Glutamatergic neuron (in vitro differentiated cells): Measurements from ENCODE around the gene RTN3. TPM values are rescaled to one million over a fixed set of nuclear protein-coding genes. Genes with fewer than 3 reads are reported as not detected.

Experiments used
- DNase-seq: peaks from one replicate; pipeline ENCODE4 v3.0.0; 2022
- H3K27ac Mint-ChIP-seq: one replicate; pipeline ENCODE4 v1.8.0; 2020; ENCODE audit warnings: mild to moderate bottlenecking, mixed read lengths, inconsistent platforms; ENCODE audit not compliant: unreplicated experiment
- H3K27me3 Mint-ChIP-seq: one replicate; pipeline ENCODE4 v1.8.0; 2020; ENCODE audit warnings: mild to moderate bottlenecking, moderate library complexity, mixed read lengths, inconsistent platforms; ENCODE audit not compliant: unreplicated experiment
- H3K36me3 Mint-ChIP-seq: one replicate; pipeline ENCODE4 v1.8.0; 2020; ENCODE audit warnings: mild to moderate bottlenecking, mixed read lengths, inconsistent platforms; ENCODE audit not compliant: unreplicated experiment
- H3K4me1 Mint-ChIP-seq: one replicate; pipeline ENCODE4 v1.8.0; 2020; ENCODE audit warnings: mild to moderate bottlenecking, low read depth, mixed read lengths, inconsistent platforms; ENCODE audit not compliant: unreplicated experiment
- H3K4me3 Mint-ChIP-seq: one replicate; pipeline ENCODE4 v1.8.0; 2020; ENCODE audit warnings: mild to moderate bottlenecking, mixed read lengths, inconsistent platforms; ENCODE audit not compliant: unreplicated experiment
- H3K9me3 Mint-ChIP-seq: one replicate; pipeline ENCODE4 v1.8.0; 2020; ENCODE audit warnings: mild to moderate bottlenecking, moderate library complexity, mixed read lengths, inconsistent platforms; ENCODE audit not compliant: unreplicated experiment
- total RNA-seq: library from RNA; stranded (reverse); fragmentation: NEBNext Ultra II Directional; extraction: Animal tissue kit (Norgen Biotek cat#: 25700); gene quantifications from one replicate; pipeline ENCODE4 v1.2.1, GENCODE V29; 2021; ENCODE audit not compliant: unreplicated experiment
- TF ChIP-seq, protein P1 (sequence below): fragments of 200-600 bp; sonication (generic); IDR thresholded peaks from one replicate; pipeline ENCODE4 v1.5.0; 2021; ENCODE audit not compliant: partially characterized antibody, unreplicated experiment

Gene RTN3
- total RNA-seq, 1 donor from 2014 or later: 338 TPM

GRCh38 chr11:63762654-63763495 is 81.6 kb downstream of the RTN3 start:
- Mint-ChIP-seq H3K36me3 (peaks cover 4% of the 10 kb centered on the region), H3K4me1 (peaks cover 19% of the 10 kb centered on the region), H3K27ac (peak overlapping the region; percentile 91), H3K9me3 (peaks cover 50% of the 10 kb centered on the region), H3K4me3 (peak overlapping the region; percentile 94), H3K27me3 (peaks cover 45% of the 10 kb centered on the region)
- TF ChIP-seq, protein P1, sequence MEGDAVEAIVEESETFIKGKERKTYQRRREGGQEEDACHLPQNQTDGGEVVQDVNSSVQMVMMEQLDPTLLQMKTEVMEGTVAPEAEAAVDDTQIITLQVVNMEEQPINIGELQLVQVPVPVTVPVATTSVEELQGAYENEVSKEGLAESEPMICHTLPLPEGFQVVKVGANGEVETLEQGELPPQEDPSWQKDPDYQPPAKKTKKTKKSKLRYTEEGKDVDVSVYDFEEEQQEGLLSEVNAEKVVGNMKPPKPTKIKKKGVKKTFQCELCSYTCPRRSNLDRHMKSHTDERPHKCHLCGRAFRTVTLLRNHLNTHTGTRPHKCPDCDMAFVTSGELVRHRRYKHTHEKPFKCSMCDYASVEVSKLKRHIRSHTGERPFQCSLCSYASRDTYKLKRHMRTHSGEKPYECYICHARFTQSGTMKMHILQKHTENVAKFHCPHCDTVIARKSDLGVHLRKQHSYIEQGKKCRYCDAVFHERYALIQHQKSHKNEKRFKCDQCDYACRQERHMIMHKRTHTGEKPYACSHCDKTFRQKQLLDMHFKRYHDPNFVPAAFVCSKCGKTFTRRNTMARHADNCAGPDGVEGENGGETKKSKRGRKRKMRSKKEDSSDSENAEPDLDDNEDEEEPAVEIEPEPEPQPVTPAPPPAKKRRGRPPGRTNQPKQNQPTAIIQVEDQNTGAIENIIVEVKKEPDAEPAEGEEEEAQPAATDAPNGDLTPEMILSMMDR: peak; percentile 40
- DNase-seq: peak; percentile 66

DNA sequence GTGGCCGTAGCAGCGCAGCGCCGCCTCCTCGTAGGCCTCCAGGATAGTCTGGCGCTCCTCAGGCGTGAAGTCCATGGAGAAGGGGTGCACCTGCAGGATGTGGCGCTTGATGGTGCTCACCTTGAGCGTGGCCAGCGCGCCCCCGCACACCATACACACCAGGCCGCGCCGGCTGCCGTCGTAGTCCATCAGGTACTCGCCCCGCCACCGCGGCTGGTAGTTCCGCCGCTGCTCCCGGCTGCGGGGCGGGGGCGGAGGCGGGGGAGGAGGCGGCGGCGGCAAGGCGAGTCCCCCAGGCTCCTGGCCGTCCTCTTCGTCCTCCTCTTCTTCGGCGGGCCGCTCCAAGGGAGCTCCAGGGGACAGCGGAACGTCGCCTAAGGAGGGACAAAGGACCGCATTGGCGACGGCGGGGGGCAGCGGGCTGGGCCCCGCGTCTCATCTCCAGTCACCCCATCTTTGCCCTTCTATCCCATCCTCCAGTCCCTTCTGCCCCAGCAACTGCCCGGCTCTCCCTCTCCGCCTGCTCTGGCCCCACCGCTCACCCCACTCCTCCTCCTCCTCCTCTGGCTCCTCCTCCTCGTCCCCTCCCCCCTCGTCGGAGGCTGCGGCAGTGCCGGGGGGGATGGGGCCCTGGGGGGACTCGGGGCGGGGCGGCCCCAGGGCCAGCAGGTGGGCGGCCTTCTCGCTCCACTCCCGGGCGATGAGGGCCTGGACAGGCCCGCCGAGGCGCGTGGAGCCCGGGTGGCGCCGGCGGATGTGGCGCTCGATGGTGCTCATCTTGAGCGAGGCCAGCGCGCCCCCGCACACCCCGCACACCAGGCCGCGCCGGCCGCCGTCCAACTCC is 82.4 kb downstream of the RTN3 start:
- Mint-ChIP-seq H3K36me3 (peaks cover 4% of the 10 kb centered on the region), H3K27ac (peak overlapping the region; percentile 86), H3K4me1 (peaks cover 16% of the 10 kb centered on the region), H3K9me3 (peaks cover 51% of the 10 kb centered on the region), H3K4me3 (peak overlapping the region; percentile 84), H3K27me3 (peaks cover 46% of the 10 kb centered on the region)
- DNase-seq: peak; percentile 84
- TF ChIP-seq, protein P1: no peak

GRCh38 chr11:63764340-63764678 is 83.0 kb downstream of the RTN3 start:
- Mint-ChIP-seq H3K27me3 (peaks cover 42% of the 10 kb centered on the region), H3K4me3 (peak overlapping the region; percentile 55), H3K4me1 (peaks cover 11% of the 10 kb centered on the region), H3K36me3 (peaks cover 4% of the 10 kb centered on the region), H3K9me3 (peaks cover 47% of the 10 kb centered on the region), H3K27ac (peak overlapping the region; percentile 48)
- TF ChIP-seq, protein P1: no peak
- no peak for DNase-seq

GRCh38 chr11:63764679-63765647 is 83.7 kb downstream of the RTN3 start:
- Mint-ChIP-seq H3K4me3 (peak overlapping the region; percentile 99), H3K36me3 (peaks cover 4% of the 10 kb centered on the region), H3K27ac (peak overlapping the region; percentile 91), H3K9me3 (peaks cover 45% of the 10 kb centered on the region), H3K27me3 (peaks cover 44% of the 10 kb centered on the region), H3K4me1 (peaks cover 12% of the 10 kb centered on the region)
- peak; percentile 45 for DNase-seq
- TF ChIP-seq, protein P1: no peak
